OCI-LY7 (cell line): ENCODE measurements around the gene SRC.

Experiments used
- EZH2phosphoT487 ChIP-seq: fragments of 200-600 bp; sonication (generic); IDR thresholded peaks from 2 replicates; pipeline ENCODE4 v1.6.1; 2018; ENCODE audit warnings: low read depth, borderline replicate concordance, mild to moderate bottlenecking, mixed run types, antibody characterized with exemption, low read length, moderate library complexity, mixed read lengths
- TF ChIP-seq, protein P1 (sequence below): fragments of 200-600 bp; sonication (generic); conservative IDR thresholded peaks from 2 replicates; pipeline ENCODE4 v1.5.1; 2014; ENCODE audit warnings: mild to moderate bottlenecking, antibody characterized with exemption, low read length, moderate library complexity, mixed read lengths

DNA sequence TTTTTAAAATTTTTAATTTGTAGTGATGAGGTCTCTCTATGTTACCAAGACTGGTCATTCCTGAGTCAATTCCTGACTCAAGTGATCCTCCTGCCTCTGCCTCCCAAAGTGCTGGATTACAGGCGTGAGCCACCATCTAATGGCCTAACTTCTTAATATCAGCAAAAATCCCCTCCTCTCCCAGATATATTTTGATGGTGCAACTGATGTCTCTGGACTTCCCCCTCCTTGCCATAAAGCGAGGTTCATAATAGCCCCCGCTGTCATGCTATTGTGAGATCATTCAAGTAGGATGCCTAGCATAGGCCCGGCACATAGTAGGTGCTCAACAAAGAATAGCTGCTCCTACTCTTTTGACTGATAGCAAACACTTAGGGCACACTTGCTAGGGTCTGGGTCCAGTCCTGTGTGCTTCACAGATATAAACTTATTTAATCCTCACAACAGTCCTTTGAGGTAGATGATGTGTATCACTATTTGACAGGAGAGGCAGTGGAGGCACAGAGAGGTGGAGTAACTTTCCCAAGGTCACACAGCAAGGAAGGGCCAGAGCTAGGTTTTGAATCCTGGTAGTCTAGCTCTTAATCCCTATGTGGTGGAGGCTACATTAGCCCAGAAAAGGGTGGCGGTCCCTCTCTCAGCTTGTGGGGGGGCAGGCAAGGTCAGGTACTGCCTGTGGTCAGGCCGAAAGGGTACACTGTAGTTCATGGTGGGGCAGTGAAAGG, 14.6 kb downstream of the SRC start:
- TF ChIP-seq, protein P1, sequence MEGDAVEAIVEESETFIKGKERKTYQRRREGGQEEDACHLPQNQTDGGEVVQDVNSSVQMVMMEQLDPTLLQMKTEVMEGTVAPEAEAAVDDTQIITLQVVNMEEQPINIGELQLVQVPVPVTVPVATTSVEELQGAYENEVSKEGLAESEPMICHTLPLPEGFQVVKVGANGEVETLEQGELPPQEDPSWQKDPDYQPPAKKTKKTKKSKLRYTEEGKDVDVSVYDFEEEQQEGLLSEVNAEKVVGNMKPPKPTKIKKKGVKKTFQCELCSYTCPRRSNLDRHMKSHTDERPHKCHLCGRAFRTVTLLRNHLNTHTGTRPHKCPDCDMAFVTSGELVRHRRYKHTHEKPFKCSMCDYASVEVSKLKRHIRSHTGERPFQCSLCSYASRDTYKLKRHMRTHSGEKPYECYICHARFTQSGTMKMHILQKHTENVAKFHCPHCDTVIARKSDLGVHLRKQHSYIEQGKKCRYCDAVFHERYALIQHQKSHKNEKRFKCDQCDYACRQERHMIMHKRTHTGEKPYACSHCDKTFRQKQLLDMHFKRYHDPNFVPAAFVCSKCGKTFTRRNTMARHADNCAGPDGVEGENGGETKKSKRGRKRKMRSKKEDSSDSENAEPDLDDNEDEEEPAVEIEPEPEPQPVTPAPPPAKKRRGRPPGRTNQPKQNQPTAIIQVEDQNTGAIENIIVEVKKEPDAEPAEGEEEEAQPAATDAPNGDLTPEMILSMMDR, result no peak
- no peak for TF ChIP-seq EZH2phosphoT487
